ENCODE measurements around the gene ANKIB1.
"Not testable (repeated sequence)": the region's sequence is repeated elsewhere in the genome, so short reads cannot be mapped to it uniquely, and the experiment has no call there.

GRCh38 chr7:92442720-92443119, 196.9 kb downstream of the ANKIB1 start:
- TF ChIP-seq POLR2A, POLR2AphosphoS5, TAF1, SPI1 (IDR thresholded peaks at IDR 0.05; ENCODE audit: low read depth, low read length): not testable (repeated sequence)

Measured in GM12891 (cell line).